SK-N-SH (cell line): ENCODE results near the gene MEX3A. TPM values are rescaled to one million over a fixed set of nuclear protein-coding genes. Genes with fewer than 3 reads are reported as not detected.
"Not testable (repeated sequence)": the region's sequence is repeated elsewhere in the genome, so short reads cannot be mapped to it uniquely, and the experiment has no call there.

Source experiments
- CTCF ChIA-PET: fragments of 300-600, 350-600 bp; formaldehyde crosslinking; extraction: SDS; loops from one replicate; lab custom pipeline; 2021; lab: Yijun Ruan, JAX
- POLR2A ChIA-PET: fragments of 350-600 bp; sonication (Branson Sonifier 250); formaldehyde crosslinking; extraction: SDS; loops from one replicate; lab custom pipeline; 2020; ENCODE audit warnings: antibody characterized with exemption, inconsistent platforms; lab: Yijun Ruan, JAX
- DNase-seq: peaks from one replicate; pipeline ENCODE4 v3.0.0; 2012
- H2AFZ ChIP-seq: fragments of 200-600 bp; sonication (generic); 2 replicates; pipeline ENCODE4 v1.8.1; 2016; ENCODE audit warnings: antibody characterized with exemption, mild to moderate bottlenecking, low read depth
- H3F3A ChIP-seq: fragments of 200-600 bp; sonication (generic); replicated peaks from 2 replicates; pipeline ENCODE3; 2016; ENCODE audit warnings: antibody characterized with exemption, mild to moderate bottlenecking; ENCODE audit not compliant: insufficient read depth
- H3K27ac ChIP-seq, 2 experiments: fragments of 200-500 bp in 1 of 2; fragments of 200-600 bp in 1 of 2; sonication (Bioruptor generic) in 1 of 2; sonication (generic), shearing (Covaris generic) in 1 of 2; 2 replicates each; pipeline versions ENCODE4 v1.5.1 to v1.6.1; 2014 to 2016; ENCODE audit warnings: low read depth in 2 of 2, inconsistent platforms in 1 of 2, low read length in 1 of 2, mild to moderate bottlenecking in 1 of 2, mixed read lengths in 1 of 2
- H3K27me3 ChIP-seq: fragments of 200-600 bp; sonication (generic), shearing (Covaris generic); 2 replicates; pipeline ENCODE4 v1.6.1; 2016; ENCODE audit warnings: mixed run types; ENCODE audit not compliant: insufficient read depth
- H3K36me3 ChIP-seq, 2 experiments: fragments of 200-500 bp in 1 of 2; fragments of 200-600 bp in 1 of 2; sonication (Bioruptor generic) in 1 of 2; sonication (generic) in 1 of 2; replicated peaks in 1 of 2; 2 replicates each; pipeline versions ENCODE3 to v1.5.1; 2014 to 2016; ENCODE audit warnings: low read length in 1 of 2, mild to moderate bottlenecking in 1 of 2; ENCODE audit not compliant: insufficient read depth in 2 of 2, control insufficient read depth in 1 of 2
- H3K4me1 ChIP-seq, 2 experiments: fragments of 200-500 bp in 1 of 2; fragments of 200-600 bp in 1 of 2; sonication (Bioruptor generic) in 1 of 2; sonication (generic), shearing (Covaris generic) in 1 of 2; 2 replicates each; pipeline versions ENCODE4 v1.5.1 to v1.6.1; 2014 to 2016; ENCODE audit warnings: low read depth in 1 of 2, low read length in 1 of 2, mixed run types in 1 of 2; ENCODE audit not compliant: insufficient read depth in 2 of 2, control insufficient read depth in 1 of 2
- H3K4me2 ChIP-seq: fragments of 200-600 bp; sonication (generic), shearing (Covaris generic); 2 replicates; pipeline ENCODE4 v1.6.1; 2017; ENCODE audit warnings: mixed run types
- H3K4me3 ChIP-seq, 2 experiments: fragments of 200-500 bp in 1 of 2; fragments of 200-600 bp in 1 of 2; sonication (Bioruptor generic) in 1 of 2; sonication (generic), shearing (Covaris generic) in 1 of 2; 2 replicates each; pipeline versions ENCODE4 v1.5.1 to v1.8.1; 2014 to 2016; ENCODE audit warnings: low read depth in 2 of 2, inconsistent platforms in 1 of 2, low read length in 1 of 2, mild to moderate bottlenecking in 1 of 2, mixed read lengths in 1 of 2, moderate library complexity in 1 of 2
- H3K79me2 ChIP-seq: fragments of 200-600 bp; sonication (generic); 2 replicates; pipeline ENCODE4 v1.8.1; 2017; ENCODE audit warnings: mild to moderate bottlenecking; ENCODE audit not compliant: insufficient read depth
- H3K9ac ChIP-seq: fragments of 200-600 bp; sonication (generic); 2 replicates; pipeline ENCODE4 v1.6.1; 2017; ENCODE audit warnings: mixed run types
- H3K9me2 ChIP-seq: fragments of 200-600 bp; sonication (generic); 2 replicates; pipeline ENCODE4 v1.6.1; 2017; ENCODE audit warnings: mixed run types
- H3K9me3 ChIP-seq: fragments of 200-600 bp; sonication (generic); 2 replicates; pipeline ENCODE4 v1.6.1; 2017; ENCODE audit warnings: mixed run types, mild to moderate bottlenecking, moderate library complexity
- H4K20me1 ChIP-seq: fragments of 200-600 bp; sonication (generic); 2 replicates; pipeline ENCODE4 v1.6.1; 2017; ENCODE audit warnings: mild to moderate bottlenecking, mixed run types; ENCODE audit not compliant: insufficient read depth
- CHD2 ChIP-seq: fragments of 150-350 bp; IDR thresholded peaks from 2 replicates; pipeline ENCODE4 v1.6.1; 2018; ENCODE audit warnings: low read length; ENCODE audit not compliant: partially characterized antibody
- ELF1 ChIP-seq: IDR thresholded peaks from 2 replicates; pipeline ENCODE4 v1.4.0; 2012
- EP300 ChIP-seq, 2 experiments: IDR thresholded peaks; 2 replicates each; pipeline versions ENCODE4 v1.4.0 to v1.6.1; 2012; ENCODE audit warnings: borderline replicate concordance in 1 of 2, low read depth in 1 of 2, low read length in 1 of 2
- FOSL2 ChIP-seq: IDR thresholded peaks from 2 replicates; pipeline ENCODE4 v1.4.0; 2012; ENCODE audit warnings: low read depth, mild to moderate bottlenecking, moderate library complexity, borderline replicate concordance
- FOXJ3 ChIP-seq: sonication (generic); formaldehyde crosslinking; IDR thresholded peaks from 2 replicates; pipeline ENCODE4 v1.5.1; 2020; ENCODE audit warnings: mild to moderate bottlenecking, missing genetic modification reagents
- FOXM1 ChIP-seq: IDR thresholded peaks from 2 replicates; pipeline ENCODE4 v1.4.0; 2012; ENCODE audit warnings: low read depth, mild to moderate bottlenecking
- GATA2 ChIP-seq: sonication (generic); formaldehyde crosslinking; IDR thresholded peaks from 2 replicates; pipeline ENCODE4 v1.5.0; 2020; ENCODE audit warnings: mild to moderate bottlenecking, missing genetic modification reagents
- JUND ChIP-seq: IDR thresholded peaks from 2 replicates; pipeline ENCODE4 v1.4.0; 2012
- MEF2A ChIP-seq: IDR thresholded peaks from 2 replicates; pipeline ENCODE4 v1.4.0; 2012; ENCODE audit warnings: low read depth, borderline replicate concordance
- NRF1 ChIP-seq: IDR thresholded peaks from 2 replicates; pipeline ENCODE4 v1.6.1; 2012; ENCODE audit warnings: low read depth, mild to moderate bottlenecking, low read length
- RAD21 ChIP-seq: IDR thresholded peaks from 2 replicates; pipeline ENCODE4 v1.6.1; 2012; ENCODE audit warnings: mild to moderate bottlenecking, low read length
- RCOR1 ChIP-seq: fragments of 150-350 bp; IDR thresholded peaks from 2 replicates; pipeline ENCODE4 v1.6.1; 2017; ENCODE audit warnings: antibody characterized with exemption, low read length
- RFX5 ChIP-seq: IDR thresholded peaks from 2 replicates; pipeline ENCODE4 v1.6.1; 2012; ENCODE audit warnings: mild to moderate bottlenecking, improper control_type of control experiment, low read length
- RXRA ChIP-seq: IDR thresholded peaks from 2 replicates; pipeline ENCODE4 v1.4.0; 2012; ENCODE audit warnings: low read depth, mild to moderate bottlenecking, borderline replicate concordance
- TEAD4 ChIP-seq: IDR thresholded peaks from 2 replicates; pipeline ENCODE4 v1.4.0; 2012; ENCODE audit warnings: mild to moderate bottlenecking, borderline replicate concordance; ENCODE audit not compliant: insufficient read depth
- WGBS: methylation state at CpG from one replicate; pipeline ENCODE4 v1.1.6; 2017; ENCODE audit warnings: low lambda C conversion rate; 5-methylcytosine and 5-hydroxymethylcytosine counted together
- polyA plus RNA-seq, 3 experiments: library from polyadenylated mRNA; depleted of rRNA; stranded (reverse); fragments of >200 nt; gene quantifications; 2 replicates each; pipeline ENCODE4 v1.2.3, GENCODE V29; 2012
- TF ChIP-seq, protein P1 (sequence below): IDR thresholded peaks from 2 replicates; pipeline ENCODE4 v1.6.1; 2012; ENCODE audit warnings: mild to moderate bottlenecking, low read depth, low read length, moderate library complexity
- TF ChIP-seq, protein P2 (sequence below): fragments of 150-350 bp; IDR thresholded peaks from 2 replicates; pipeline ENCODE4 v1.6.1; 2016; ENCODE audit warnings: mild to moderate bottlenecking, low read depth, low read length
- TF ChIP-seq, protein P3 (sequence below): IDR thresholded peaks from 2 replicates; pipeline ENCODE4 v1.4.0; 2012; ENCODE audit warnings: low read depth, borderline replicate concordance
- TF ChIP-seq, protein P4 (sequence below): fragments of 150-350 bp; IDR thresholded peaks from 2 replicates; pipeline ENCODE4 v1.6.1; 2017; ENCODE audit warnings: antibody characterized with exemption, low read length, low read depth, borderline replicate concordance

The MEX3A gene
- polyA plus RNA-seq, 1 of the 3 experiments (the other 2 are of a cell fraction), result 16.2 TPM

DNA sequence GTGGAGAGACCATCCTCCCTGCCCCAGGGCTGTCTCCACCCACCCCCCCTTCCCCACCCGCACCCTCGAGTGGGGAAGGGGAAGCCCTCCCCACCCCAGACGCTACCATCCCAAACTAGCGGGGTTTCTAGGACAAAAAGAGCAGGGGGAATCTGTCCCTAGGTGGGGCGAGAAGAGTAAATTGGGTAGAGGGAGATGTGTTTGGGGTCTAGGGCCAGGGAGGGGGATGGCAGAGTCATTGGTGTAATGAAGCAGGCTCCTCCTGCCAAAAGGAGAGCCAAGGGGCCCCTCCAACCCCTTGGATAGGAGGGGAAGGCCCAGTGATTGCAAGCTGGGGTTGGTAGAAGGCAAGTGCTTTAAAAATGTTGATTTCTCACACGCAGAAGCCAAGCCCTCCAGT is 10.0 kb downstream of the MEX3A start:
- Histone ChIP-seq H2AFZ (no peak overlapping the region), H3K36me3 (peaks cover 6 to 46% of the 10 kb centered on the region in 2 experiments), H3K9me2 (no peaks in the 10 kb centered on the region), H3K4me2 (no peak overlapping the region), H3K27me3 (no peaks in the 10 kb centered on the region), H3F3A (peaks cover 33% of the 10 kb centered on the region), H3K9me3 (no peaks in the 10 kb centered on the region), H3K79me2 (peaks cover 32% of the 10 kb centered on the region), H3K4me3 (no peak overlapping the region), H4K20me1 (peaks cover 46% of the 10 kb centered on the region), H3K9ac (no peak overlapping the region), H3K4me1 (peaks cover 0 to 36% of the 10 kb centered on the region in 2 experiments; a peak in 2 of 4 replicates), H3K27ac (no peak overlapping the region; a peak in 1 of 4 replicates)
- TF ChIP-seq JUND (no peak), TEAD4 (no peak), RAD21 (no peak), CHD2 (no peak), EP300 (IDR thresholded peaks at IDR 0.05; ENCODE audit: borderline replicate concordance in 1 of 2, low read depth in 1 of 2, low read length in 1 of 2) (no peak), RXRA (no peak), RFX5 (no peak), GATA2 (CRISPR knock-in tag) (no peak), ELF1 (no peak), FOSL2 (no peak), RCOR1 (no peak), FOXJ3 (CRISPR knock-in tag) (no peak), FOXM1 (no peak), MEF2A (no peak), NRF1 (no peak)
- TF ChIP-seq, protein P1, sequence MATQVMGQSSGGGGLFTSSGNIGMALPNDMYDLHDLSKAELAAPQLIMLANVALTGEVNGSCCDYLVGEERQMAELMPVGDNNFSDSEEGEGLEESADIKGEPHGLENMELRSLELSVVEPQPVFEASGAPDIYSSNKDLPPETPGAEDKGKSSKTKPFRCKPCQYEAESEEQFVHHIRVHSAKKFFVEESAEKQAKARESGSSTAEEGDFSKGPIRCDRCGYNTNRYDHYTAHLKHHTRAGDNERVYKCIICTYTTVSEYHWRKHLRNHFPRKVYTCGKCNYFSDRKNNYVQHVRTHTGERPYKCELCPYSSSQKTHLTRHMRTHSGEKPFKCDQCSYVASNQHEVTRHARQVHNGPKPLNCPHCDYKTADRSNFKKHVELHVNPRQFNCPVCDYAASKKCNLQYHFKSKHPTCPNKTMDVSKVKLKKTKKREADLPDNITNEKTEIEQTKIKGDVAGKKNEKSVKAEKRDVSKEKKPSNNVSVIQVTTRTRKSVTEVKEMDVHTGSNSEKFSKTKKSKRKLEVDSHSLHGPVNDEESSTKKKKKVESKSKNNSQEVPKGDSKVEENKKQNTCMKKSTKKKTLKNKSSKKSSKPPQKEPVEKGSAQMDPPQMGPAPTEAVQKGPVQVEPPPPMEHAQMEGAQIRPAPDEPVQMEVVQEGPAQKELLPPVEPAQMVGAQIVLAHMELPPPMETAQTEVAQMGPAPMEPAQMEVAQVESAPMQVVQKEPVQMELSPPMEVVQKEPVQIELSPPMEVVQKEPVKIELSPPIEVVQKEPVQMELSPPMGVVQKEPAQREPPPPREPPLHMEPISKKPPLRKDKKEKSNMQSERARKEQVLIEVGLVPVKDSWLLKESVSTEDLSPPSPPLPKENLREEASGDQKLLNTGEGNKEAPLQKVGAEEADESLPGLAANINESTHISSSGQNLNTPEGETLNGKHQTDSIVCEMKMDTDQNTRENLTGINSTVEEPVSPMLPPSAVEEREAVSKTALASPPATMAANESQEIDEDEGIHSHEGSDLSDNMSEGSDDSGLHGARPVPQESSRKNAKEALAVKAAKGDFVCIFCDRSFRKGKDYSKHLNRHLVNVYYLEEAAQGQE, result no peak
- TF ChIP-seq, protein P2, sequence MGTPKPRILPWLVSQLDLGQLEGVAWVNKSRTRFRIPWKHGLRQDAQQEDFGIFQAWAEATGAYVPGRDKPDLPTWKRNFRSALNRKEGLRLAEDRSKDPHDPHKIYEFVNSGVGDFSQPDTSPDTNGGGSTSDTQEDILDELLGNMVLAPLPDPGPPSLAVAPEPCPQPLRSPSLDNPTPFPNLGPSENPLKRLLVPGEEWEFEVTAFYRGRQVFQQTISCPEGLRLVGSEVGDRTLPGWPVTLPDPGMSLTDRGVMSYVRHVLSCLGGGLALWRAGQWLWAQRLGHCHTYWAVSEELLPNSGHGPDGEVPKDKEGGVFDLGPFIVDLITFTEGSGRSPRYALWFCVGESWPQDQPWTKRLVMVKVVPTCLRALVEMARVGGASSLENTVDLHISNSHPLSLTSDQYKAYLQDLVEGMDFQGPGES, result no peak
- TF ChIP-seq, protein P3, sequence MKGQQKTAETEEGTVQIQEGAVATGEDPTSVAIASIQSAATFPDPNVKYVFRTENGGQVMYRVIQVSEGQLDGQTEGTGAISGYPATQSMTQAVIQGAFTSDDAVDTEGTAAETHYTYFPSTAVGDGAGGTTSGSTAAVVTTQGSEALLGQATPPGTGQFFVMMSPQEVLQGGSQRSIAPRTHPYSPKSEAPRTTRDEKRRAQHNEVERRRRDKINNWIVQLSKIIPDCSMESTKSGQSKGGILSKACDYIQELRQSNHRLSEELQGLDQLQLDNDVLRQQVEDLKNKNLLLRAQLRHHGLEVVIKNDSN, result no peak
- TF ChIP-seq, protein P4, sequence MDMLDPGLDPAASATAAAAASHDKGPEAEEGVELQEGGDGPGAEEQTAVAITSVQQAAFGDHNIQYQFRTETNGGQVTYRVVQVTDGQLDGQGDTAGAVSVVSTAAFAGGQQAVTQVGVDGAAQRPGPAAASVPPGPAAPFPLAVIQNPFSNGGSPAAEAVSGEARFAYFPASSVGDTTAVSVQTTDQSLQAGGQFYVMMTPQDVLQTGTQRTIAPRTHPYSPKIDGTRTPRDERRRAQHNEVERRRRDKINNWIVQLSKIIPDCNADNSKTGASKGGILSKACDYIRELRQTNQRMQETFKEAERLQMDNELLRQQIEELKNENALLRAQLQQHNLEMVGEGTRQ, result no peak
- WGBS, result 88% methylated on average over 5 of the region's 6 CpGs
- POLR2A ChIA-PET, result interaction anchor here (1.1 to 2.1 kb wide), 2 partner anchors 9 to 10 kb away, joined by 3 to 7 read pairs; partner anchors contain the start of gene MEX3A
- DNase-seq, result no peak
- CTCF ChIA-PET, result no interaction called here

DNA sequence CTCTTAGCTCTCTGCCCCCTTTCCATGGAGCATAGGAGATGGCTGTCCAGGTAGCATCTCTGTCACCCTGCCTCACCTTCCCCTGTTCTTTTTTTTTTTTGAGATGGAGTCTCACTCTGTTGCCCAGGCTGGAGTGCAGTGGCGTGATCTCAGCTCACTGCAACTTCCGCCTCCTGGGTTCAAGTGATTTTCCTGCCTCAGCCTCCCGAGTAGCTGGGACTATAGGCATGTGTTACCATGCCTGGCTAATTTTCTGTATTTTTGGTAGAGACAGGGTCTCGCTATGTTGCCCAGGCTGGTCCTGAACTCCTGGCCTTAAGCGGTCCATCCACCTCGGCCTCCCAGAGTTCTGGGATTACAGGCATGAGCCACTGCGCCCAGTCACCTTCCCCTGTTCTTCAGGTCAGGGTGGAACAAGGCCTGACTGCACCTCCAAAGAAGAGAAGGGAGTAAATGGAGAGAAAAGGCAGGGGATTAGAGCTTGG is 10.9 kb downstream of the MEX3A start:
- H3K27ac ChIP-seq, H3K9me3 ChIP-seq, H3K4me3 ChIP-seq, H2AFZ ChIP-seq, H3K27me3 ChIP-seq, H3K9ac ChIP-seq, H3K9me2 ChIP-seq, H3K4me2 ChIP-seq, DNase-seq: not testable (repeated sequence)
- peaks cover 34% of the 10 kb centered on the region for H3F3A ChIP-seq
- 90% methylated on average over 4 of the region's 7 CpGs for WGBS
- peaks cover 6 to 38% of the 10 kb centered on the region in 2 experiments for H3K36me3 ChIP-seq
- H4K20me1 ChIP-seq, result peaks cover 39% of the 10 kb centered on the region
- H3K79me2 ChIP-seq, result peaks cover 25% of the 10 kb centered on the region
- POLR2A ChIA-PET, result interaction anchor here (1.1 kb wide), 1 partner anchor 10 kb away, joined by 3 read pairs; no protein-coding TSS in a partner anchor
- H3K4me1 ChIP-seq, result peaks cover 0 to 36% of the 10 kb centered on the region in 2 experiments; a peak in 2 of 4 replicates
- CTCF ChIA-PET, result interaction anchor here (1.1 to 1.4 kb wide), 3 partner anchors 11 to 48 kb away, joined by 3 to 4 read pairs (median 4); no protein-coding TSS in a partner anchor
